NCI-H524 (cell line): ENCODE results near the gene AQP6.

Experiments used
- DNase-seq, 2 experiments: peaks; one replicate each; lab custom pipeline; 2025; lab: John Stamatoyannopoulos, UW

AQP6 gene

GRCh38 chr12:49942921-49943624 lies 29.7 kb upstream of the AQP6 start:
- no peak for DNase-seq

DNA sequence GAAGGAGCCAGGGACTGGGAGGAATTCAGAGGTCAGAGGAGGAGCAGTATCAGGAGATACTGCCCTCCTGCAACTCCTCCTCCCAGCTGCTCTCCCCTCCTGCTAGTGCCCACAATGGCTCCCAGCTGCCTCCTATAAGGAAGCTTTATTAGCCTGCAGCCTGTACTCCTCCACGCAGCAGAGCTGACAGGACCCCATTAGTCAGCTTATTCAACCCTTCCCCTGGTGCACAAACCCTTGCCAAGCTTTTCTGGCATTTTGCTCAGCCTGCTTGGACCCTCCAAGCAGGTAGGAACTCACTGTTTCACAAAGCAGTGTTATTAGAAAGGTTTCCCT lies 29.2 kb upstream of the AQP6 start:
- DNase-seq: no peak

GRCh38 chr12:49944046-49944445 lies 28.7 kb upstream of the AQP6 start:
- DNase-seq: no peak

GRCh38 chr12:49944718-49945117 lies 28.0 kb upstream of the AQP6 start:
- DNase-seq: no peak

GRCh38 chr12:49945394-49946080 lies 27.2 kb upstream of the AQP6 start:
- peak; percentile 22 to 53 for DNase-seq

GRCh38 chr12:49946086-49946485 lies 26.7 kb upstream of the AQP6 start:
- DNase-seq: no peak

DNA sequence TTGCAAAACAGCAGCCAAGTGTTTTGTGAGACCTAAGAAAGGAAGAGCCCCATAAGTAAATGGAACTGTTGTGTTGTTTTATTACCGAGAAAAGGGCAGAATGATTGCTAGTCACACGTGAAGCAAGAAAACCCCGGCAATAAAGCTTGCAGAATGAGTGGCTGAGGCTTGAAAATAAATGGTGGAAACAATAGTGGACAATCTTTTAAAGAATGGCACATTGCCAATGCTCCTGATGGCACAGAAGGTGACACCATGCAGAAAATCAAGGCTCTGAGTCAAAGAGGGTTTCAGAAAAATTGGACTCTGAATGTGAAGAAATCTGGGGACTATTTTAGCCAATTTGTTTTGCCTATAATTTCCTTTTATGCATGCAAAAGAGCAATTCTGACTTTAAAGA lies 26.2 kb upstream of the AQP6 start:
- no peak for DNase-seq

DNA sequence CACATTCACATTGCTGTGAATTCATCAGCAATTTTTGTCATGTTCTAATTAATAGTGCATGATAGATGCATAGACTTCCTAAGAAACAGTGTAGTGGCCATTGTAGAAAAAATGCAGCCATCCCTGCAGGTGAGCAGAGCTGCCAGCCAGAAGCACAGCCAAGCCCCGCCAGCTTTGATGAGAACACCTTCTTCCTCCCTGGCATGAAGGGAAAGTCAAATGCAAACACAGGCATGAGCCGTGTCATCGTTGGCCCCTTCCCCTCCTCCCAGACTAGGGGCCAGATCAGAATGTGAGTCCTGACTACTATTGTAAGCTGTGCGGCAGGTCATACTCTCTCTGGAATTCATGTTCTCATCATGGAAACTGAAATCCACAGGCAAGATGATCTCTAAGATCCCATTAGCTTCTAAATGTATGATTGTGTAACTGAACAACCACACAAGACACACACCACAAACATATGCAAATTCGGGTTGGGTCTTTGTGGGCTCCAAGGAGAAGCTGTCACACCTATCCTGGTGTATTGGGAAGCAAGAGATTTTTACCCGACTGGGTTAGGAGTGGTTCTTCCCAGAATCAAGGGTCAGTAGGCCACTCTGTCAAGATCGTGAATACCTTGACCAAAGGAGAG lies 25.0 kb upstream of the AQP6 start:
- DNase-seq: no peak

DNA sequence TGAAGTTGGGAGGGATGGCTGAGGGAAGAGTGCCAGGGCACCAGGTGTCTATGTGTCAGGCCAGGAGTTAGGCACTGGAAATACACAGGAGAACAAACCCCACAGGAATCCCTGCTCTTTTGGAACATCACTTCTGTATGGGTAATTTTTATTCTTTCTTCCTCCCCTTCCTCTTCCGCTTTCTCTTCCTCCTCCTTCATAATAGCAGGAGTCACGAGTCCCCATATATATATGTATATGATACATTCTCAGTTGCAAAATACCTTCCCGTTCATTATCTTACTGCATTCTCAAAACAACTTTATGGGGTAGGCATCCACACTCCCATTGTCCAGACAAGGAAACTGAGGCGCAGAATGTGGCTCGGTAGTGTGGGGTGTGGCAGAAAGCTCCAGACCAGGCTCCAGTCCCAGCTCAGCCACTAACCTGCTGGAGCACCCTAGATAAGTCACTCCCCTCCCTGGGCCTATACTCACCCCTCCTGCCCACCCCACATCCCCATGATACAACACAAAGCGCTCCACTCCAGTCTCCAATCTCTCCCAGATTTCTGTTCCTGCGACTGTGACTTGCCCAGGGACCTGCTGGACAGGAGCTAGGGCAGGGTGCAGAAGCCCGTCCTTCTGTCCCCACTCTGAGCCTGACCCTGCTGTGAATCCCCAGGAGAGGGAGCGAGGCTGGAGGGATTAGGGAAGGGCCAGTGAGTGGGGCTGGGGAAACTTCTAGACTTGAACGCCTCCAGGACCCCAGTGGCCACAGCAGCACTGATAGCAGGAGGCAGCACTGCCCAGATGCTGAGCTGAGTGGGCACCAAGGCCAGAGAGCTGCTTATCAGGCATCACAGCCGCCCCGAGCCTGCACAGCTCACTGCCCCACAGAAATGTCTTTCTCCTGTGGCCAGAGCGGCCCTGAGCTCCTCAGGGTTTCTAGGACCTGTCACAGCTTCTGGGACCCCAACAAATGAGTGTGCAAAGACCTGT lies 23.6 kb upstream of the AQP6 start:
- DNase-seq: no peak

DNA sequence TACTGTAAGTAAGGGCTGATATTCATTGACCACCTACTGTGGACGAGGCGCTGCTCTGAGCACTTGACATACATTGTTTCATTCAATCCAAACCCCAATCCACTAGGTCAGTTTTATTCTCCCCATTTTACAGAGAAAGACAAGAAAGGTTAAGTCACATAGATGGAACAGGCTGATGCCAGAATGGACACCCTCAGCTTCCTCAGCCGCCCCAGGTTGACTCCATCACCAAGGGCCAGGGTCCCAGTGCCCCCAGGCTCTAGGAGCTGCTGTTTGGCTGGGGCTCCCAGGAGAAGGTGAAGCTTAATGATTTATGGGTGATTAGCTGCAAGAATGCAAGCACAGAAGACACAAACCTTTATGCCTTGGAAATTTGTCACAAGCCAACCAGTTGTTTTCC lies 22.9 kb upstream of the AQP6 start:
- no peak for DNase-seq

GRCh38 chr12:49950273-49951251 lies 22.2 kb upstream of the AQP6 start, which contains the start of gene AQP2:
Gene AQP2 (plus strand): TSS chr12:49950737. CDS start chr12:49950831, 94 bp downstream.
- DNase-seq: no peak

DNA sequence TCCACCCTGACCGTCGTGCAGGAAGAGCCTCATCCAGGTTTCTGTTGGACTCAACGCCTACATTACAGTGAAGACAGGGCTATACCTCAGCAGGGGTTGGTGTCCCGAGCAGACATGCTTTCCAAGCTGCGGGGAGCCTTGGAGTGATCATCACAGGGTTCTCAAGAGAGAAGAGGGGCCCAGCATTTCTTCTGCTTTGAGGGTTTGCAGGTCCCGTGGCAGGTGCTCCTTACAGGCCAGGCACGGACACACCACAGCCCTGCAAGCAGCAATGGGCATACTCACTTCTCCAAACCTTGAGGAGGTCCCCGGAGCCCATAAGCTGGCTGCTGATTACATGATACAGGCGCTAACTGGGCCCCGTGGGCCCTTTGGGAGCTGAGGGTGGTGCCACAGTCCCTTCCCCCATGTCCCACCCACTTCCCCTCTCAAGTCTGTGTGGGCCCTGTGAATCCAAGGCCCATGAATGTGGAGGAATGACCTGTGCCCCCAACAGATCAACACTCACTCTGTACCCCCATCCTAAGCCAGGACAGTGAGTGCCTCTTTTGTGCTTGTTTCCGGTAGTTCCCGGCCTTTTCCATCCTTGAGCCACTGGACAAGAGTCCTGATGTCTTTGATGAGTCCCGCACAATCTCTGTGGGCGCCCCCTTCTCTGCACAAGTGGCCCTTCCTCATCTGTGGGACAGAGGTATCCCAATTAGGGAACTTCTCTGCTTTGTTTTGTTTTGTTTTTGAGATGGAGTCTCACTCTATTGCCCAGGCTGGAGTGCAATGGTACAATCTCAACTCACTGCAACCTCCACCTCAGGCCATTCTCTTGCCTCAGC lies 21.1 kb upstream of the AQP6 start:
- no peak for DNase-seq

DNA sequence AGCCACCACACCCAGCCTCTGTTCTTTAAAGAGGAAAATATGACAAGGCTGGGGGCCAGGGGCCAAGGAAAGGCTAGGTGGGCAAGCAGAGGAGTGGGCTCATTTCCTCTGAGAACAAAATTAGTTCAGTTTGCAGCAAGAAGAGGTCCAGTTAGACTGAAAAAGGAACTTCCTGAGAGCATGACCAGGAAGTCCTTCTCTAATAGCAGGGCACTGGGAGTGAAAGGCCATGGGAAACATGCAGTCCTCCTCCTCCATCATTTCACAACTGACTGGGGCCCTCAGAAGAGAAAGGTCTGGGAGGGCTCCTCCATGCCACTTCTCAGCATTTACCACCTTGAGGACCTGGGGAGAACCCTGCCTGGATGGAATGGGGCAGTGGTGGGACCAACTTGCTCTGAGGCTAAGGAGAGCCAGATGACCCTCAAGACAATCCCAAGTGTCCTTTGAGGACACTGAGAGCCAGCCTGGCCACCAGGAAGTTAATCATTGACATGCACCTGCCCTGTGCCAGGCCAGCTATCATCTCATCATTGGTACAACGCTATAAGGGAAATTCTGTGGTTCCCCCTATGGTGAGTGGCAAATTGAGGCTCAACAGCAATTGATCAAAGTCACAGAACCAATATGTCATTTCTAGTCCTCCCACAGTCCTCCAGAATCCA lies 20.2 kb upstream of the AQP6 start:
- DNase-seq: no peak

GRCh38 chr12:49953151-49953550 lies 19.6 kb upstream of the AQP6 start:
- no peak for DNase-seq

DNA sequence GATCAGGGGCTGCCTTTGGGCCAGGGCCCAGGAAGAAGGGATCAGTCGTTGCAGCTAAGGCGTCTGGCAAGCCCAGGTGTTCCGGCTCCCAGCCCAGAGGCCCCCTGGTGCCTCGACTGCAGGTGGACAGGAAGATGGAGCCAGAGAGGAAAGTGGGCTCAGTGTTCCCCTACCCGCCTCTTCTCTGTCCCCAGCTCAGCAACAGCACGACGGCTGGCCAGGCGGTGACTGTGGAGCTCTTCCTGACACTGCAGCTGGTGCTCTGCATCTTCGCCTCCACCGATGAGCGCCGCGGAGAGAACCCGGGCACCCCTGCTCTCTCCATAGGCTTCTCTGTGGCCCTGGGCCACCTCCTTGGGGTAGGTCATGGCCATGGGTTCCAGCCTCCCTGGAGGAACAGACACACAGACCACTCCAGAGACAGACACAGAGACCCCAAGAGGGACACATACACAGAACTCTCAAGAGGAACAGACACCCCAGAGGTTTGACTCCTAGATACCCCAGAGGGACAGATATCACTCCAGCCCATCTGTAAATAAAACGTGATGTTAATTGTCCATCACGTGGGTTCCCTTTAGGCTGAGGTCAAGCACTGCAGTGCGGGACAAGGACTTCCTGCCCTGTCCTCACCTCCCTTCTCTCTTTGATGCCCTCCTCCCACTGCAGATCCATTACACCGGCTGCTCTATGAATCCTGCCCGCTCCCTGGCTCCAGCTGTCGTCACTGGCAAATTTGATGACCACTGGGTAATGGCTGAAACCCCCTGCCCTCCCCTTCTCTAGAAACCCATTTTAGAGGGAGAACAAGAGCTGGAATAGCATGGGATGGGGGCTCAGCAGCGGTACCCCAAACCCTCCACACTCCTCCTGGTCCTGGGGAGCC lies 18.5 kb upstream of the AQP6 start:
- DNase-seq: no peak

- no peak for DNase-seq
These were observed 17.6 kb upstream of the AQP6 start for GRCh38 chr12:49954863-49955830.
